Hematopoietic multipotent progenitor cell treated with erythropoietin and hydrocortisone succinate and interleukin-3 and kit ligand, for 17 days (in vitro differentiated cells): ENCODE results near the gene TLE3.

Source experiments
- DNase-seq: peaks from one replicate; pipeline ENCODE4 v3.0.0-alpha.2; 2015; ENCODE audit warnings: low spot score

Gene TLE3

DNA sequence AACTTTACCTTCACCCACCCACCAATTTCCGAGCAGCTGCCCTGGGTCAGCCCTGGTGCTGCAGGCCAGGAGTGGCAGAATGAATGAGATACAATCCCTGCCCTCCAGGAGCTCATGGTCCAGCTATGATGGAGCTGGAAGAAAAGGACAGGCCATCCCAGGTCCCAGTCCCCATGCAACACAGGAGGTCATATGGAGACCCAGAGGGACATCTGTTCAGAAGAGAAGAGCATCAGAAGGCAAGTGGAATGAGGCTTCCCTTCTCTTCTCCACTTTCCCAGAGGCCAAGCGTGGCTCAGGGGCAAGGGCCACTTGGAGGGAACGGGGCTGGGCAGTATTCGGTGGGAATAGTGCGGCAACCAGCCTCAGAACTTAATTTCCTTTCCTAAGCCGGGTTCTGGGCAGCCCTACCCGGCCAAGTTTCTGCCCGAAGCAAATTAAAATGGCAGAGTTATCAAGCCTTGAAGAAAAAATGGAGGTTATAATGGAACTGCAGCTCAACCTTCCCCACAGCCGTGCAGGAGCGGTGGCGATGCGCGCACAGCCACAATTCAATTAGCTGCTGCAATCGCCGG is 35.9 kb downstream of the TLE3 start:
- DNase-seq = no peak

DNA sequence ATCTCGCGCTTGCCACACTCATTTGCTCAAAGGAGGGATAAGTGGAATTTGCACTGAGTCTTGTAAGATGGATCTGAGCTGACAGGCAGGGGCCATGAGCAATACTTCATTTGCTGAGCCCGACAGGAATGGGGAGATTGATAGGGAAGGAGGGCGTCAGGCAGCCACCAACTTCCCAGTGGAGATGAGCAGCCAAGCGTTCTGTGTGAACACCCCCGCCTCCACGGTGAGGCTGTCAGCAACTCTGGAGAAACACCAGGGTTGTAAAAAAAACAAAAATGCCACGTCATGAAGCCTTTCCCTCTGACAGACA is 36.8 kb downstream of the TLE3 start:
- DNase-seq = no peak

GRCh38 chr15:70060214-70060992 is 37.3 kb downstream of the TLE3 start:
- DNase-seq = no peak

GRCh38 chr15:70059476-70060213 is 38.1 kb downstream of the TLE3 start:
- no peak for DNase-seq

DNA sequence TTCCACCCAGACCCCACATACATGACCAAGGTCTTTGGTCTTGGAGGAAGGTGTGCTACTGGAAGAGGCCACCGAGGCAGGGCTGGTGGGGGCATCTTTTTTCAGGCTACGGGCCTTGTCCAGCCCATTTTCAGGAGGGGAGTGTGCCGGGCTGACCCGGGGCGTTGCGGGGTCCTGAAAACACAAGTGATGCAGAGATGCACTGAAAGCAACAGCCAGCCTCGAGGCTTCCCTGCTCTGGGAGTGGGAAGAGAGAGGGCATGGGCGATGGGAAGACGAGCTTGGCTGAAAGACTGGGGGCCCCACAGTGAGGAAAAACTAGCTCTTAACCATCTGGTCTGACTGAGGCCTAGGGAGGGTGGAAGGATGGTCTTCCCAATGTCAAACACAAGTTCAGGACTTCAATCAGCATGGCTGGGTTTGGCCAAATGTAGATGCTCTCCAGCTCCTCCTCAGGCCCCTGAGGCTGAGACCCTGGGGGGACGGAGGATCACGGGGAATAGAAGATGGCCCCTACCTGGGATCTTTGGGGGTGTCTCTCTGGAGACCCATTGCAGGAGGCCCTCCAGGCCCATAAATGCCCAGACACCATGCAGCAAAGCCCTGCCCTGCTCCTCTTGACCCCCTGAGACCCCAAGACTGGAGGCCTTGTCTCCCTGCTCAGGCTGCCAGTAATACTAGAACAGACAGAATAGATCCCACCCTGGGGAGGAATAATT is 38.9 kb downstream of the TLE3 start:
- no peak for DNase-seq

DNA sequence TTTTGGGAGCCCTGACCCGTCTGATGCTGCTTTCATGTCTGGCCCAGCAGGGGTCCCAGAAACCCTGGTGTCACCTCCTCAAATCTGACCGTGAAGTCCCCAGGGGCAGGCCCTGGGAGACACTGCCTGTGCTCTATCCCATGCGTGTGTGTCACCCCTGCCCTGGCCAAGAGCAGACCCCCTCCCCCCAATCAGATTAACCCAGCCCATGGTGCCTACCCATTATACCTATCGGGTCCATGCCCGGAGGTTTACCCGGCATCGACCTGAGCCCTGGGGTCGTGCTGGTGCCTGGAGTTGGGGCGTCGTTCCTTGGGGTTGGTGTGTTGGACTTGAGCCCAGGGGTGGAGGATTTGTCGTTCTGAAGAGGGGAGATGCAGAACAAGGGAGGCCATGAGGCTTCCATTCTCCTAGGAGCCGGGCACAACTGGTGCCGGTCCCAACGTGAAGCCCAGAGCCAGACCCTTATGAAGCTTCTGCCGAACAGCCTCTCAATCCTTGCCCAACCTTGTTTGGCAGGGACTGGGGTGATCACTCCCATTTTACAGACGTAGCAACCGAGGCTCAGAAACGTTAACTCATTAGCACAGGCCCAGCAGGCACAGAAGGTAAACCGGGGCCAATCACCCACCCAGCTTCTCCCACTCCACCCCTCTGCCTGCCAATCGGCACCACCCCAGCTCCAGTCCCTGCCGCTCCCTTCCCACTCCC is 39.6 kb downstream of the TLE3 start:
- DNase-seq = no peak

- DNase-seq = no peak
Measured at GRCh38 chr15:70056091-70056680, 41.5 kb downstream of the TLE3 start.

DNA sequence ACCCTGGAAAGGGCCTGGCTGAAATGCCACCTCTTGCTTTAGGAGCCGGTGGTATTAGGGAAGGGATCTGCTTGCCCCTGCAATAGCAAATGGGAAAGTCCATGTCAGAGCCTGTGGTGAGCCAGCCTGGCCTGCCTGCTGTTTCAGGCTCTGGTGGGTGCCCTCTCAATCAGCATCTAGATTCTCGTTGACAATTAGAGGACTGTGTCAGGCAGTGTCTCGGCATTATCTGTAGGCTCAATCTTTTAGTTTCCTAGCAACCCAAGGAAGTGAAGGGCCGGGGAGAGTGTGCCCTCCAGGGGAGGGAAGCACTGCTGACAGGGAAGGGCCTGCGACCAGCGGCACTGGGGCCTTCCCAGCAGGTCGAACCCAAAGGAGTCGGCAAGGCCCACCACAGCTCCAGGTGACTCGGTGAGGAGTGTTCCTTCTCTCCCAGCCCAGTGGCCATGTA is 42.1 kb downstream of the TLE3 start:
- no peak for DNase-seq

GRCh38 chr15:70054884-70055387 is 42.8 kb downstream of the TLE3 start:
- DNase-seq = no peak

GRCh38 chr15:70054366-70054765 is 43.4 kb downstream of the TLE3 start:
- no peak for DNase-seq

DNA sequence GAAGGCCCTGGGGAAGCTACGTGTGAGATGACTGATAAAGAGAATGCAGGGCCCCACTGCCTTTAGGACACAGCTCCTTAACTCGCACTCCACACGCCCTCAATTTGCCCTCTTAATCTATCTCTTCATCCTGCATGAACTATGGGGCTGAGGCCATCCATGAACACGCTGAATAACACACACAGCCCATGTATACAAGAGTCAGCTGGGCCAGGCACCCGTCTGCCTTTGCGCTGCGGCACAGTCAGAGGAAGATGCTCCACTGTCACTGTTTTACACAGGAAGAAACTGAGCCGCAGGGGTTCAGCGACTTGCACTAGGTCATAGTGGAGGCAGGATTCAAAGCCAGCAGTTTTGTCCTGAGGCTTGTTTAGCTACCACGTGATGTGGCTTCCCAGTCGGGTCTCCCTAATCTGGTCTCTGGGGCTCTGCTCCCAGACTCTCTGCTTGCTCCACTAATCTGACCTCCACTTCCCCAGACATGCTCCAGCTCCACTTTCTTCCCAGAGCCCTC is 43.9 kb downstream of the TLE3 start:
- no peak for DNase-seq

DNA sequence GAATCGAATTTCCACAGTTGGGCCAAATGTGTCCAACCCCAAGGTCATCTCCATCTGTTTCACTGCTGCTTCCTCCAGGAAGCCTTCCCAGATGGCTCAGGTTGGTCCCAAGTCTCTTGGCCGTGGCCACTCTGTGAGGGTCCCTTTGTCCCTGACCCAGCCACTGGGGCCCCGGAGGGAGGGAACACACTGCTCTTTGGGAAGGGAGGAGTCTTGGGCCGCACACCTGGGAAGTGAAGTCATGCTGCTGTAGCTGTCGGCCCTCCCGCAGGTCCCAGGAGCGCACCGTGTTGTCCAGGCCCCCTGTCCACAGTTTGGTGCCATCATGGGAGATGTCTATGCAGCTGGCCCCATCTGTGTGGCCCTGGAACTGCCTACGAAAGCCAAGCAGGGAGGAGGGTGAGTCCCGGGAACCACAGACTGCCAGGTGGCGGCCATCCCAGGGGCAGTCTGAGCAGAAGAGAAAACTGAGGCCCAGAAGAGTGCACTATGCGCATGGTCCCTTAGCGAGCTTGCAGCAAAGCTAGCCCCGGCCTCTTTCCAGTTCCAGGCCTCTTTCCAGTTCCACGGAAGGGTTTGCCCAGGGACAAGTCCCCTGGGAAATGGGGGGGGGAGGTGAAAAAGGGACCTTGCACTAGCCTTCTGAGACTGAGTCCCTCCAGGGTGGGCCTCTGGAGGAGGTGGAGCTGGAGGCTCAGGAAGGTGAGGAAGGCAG is 44.6 kb downstream of the TLE3 start:
- DNase-seq = no peak

DNA sequence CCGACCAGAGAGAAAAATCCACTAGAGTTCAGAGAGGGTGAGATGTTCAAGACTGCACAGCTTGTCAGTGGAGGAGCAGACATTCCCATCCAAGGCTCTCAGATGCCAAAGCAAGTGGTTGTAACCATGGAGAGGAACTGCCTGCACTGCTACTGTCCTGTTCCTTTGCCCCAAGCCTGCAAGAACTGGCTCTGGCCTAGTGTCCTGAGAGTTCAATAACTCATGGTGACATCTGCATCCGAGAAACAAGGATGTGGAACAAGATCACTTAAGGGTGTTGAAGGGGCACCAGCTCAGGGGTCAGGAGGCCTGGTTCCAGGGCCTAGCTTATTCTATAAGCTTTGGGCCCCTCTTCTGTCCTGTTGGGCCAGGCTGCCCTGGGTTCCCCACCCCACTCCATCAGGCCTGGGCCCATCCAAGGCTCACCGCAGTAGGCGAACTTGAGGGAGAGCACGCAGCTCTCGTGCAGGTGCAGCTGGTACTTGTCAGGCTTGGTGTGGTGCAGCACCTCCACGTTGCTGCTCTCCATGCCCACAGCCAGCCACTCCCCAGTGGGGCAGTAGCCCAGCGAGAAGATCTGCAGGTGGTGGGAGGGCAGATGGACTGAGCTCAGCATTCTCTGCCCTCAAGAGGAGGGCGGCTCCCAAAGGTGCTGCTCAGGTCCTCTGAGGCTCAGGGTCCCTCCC is 45.6 kb downstream of the TLE3 start:
- no peak for DNase-seq

DNA sequence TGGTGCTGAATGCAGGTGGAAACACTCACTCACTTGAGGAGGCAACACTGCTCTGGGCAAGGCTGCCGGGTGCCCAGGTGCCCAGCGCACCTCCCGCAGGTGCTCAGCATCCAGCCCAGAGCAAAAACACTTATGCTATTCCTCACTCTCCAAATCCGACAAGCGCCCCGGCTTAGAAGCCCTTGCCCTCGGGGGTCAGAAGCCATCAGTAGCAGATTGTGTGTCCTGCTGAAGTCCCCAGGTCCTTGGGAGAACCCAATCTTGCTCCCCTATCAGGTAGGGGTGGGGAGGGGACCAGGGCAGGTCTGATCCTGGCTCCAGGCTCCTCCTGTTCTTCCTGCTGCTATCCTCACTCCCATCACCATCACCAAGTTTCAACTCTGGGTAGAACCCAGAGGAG is 46.7 kb downstream of the TLE3 start:
- DNase-seq = no peak

DNA sequence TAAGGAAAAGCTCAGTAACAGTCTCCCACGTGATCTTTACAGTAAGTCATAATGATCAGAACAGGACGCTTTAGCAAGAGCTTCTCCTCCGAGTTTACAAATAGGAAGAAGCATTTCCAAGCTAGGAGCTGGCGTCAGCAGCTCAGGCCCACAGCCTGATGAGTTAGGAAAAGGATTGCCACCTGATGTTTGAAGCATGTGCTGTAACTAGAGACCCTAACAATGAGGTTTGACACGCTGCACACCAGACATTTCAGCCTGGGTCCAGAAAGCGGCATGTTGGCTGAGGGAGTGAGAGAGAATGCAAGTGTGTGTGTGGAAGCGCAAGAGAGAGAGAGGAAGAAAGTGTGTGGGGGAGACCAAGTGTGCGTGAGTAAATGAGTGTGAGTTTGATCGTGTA is 47.3 kb downstream of the TLE3 start:
- no peak for DNase-seq

DNA sequence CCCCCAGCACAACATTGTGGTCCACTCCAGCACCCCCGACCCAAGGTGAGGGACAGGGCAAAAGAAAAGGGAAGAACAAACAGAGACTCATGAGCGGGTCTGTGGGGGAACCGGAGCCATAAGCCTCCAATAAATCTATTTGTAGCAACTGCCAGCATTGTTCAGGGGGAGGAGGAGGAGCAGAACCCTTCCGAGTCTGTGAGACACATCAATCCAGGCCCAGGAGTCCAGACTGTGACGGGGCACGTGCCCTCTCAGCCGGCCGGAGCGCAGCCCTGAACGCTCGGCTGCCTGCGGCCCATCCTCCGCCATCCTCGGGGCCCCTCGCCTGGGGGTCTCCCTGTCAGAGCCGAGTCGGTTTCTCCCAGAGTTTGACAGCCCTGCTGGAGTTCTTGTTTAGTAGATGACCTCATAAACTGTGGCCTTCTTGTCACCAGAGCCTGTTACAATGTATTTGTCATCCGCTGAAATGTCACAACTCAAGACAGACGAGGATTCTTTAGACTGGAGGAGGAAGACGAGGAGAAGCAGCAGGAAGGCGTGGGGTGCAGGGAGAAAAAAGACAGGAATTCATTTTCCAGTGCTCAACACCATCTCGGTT is 47.9 kb downstream of the TLE3 start:
- DNase-seq = no peak

- DNase-seq = no peak
Measured at GRCh38 chr15:70048578-70049514, 48.9 kb downstream of the TLE3 start.

DNA sequence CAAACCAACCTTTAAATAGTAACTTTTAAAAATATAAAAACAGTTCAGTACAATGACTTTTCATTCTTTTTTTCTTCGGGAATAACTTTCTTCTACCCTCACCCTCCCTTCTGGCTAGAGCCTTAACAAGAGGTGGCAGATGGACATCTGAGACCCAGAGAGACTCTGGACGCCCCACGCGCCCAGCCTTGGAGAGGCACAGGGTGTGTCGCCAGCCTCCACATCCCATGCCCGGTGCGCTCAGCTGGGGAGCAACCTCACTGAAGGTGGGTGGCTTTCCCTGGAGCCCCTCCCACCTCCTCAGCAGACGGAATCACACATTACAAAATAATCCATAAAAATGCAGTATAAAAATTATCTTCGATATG is 49.5 kb downstream of the TLE3 start:
- no peak for DNase-seq
